Prostate gland (tissue), 2 donors: ENCODE measurements around the gene PTPRJ. TPM values are rescaled to one million over a fixed set of nuclear protein-coding genes. Genes with fewer than 3 reads are reported as not detected.

Source experiments
- DNase-seq: peaks from one replicate; pipeline ENCODE4 v3.0.0-alpha.2; 2019; ENCODE audit warnings: low spot score
- H3K27ac ChIP-seq, 2 donors: fragments of 200-600 bp; sonication (generic); 2 replicates each; pipeline ENCODE4 v1.5.1; 2017 to 2019
- H3K27me3 ChIP-seq: fragments of 200-600 bp; sonication (generic); replicated peaks from 2 replicates; pipeline ENCODE4 v1.5.1; 2019; ENCODE audit not compliant: insufficient read depth
- H3K36me3 ChIP-seq, 2 donors: fragments of 200-600 bp; sonication (generic); 1 replicate in 1 of 2; 2 replicates in 1 of 2; pipeline versions ENCODE4 v1.5.1 to v1.8.1; 2017 to 2019
- H3K4me1 ChIP-seq: fragments of 200-600 bp; sonication (generic); replicated peaks from 2 replicates; pipeline ENCODE4 v1.5.1; 2019
- H3K4me3 ChIP-seq, 2 donors: fragments of 200-600 bp; sonication (generic); 2 replicates each; pipeline ENCODE4 v1.5.1; 2017 to 2019
- H3K9me3 ChIP-seq: fragments of 200-600 bp; sonication (generic); 2 replicates; pipeline ENCODE4 v1.5.1; 2017
- POLR2A ChIP-seq: fragments of 450-650 bp; IDR thresholded peaks from one replicate; pipeline ENCODE4 v1.6.1; 2016; ENCODE audit warnings: antibody characterized with exemption, mild to moderate bottlenecking
- POLR2AphosphoS5 ChIP-seq: sonication (generic); formaldehyde crosslinking; IDR thresholded peaks from one replicate; pipeline ENCODE4 v1.6.1; 2017; ENCODE audit warnings: antibody characterized with exemption
- WGBS: methylation state at CpG from one replicate; pipeline ENCODE4 v1.1.5; 2018; 5-methylcytosine and 5-hydroxymethylcytosine counted together
- intact Hi-C: fragments of 100-400 bp; cut with DNase I; formaldehyde crosslinking; loops from one replicate; pipeline ENCODE4 v1.14.2; 2022
- total RNA-seq, 2 donors: library from RNA; depleted of rRNA; stranded (reverse); fragments of >200 nt; gene quantifications; one replicate each; pipeline ENCODE4 v1.1.0, GENCODE V29; 2016
- TF ChIP-seq, protein P1 (sequence below), 4 experiments: fragments of 200-600 bp in 2 of 4; fragments of 450-650 bp in 2 of 4; sonication (generic) in 2 of 4; IDR thresholded peaks; 1 replicate in 3 of 4; 2 replicates in 1 of 4; pipeline ENCODE4 v1.5.1; 2016 to 2019; ENCODE audit warnings: antibody characterized with exemption in 4 of 4, mild to moderate bottlenecking in 2 of 4, moderate library complexity in 2 of 4

The PTPRJ gene
- total RNA-seq, 2 donors from 2014 or later, result 24.9 to 48.0 TPM

DNA sequence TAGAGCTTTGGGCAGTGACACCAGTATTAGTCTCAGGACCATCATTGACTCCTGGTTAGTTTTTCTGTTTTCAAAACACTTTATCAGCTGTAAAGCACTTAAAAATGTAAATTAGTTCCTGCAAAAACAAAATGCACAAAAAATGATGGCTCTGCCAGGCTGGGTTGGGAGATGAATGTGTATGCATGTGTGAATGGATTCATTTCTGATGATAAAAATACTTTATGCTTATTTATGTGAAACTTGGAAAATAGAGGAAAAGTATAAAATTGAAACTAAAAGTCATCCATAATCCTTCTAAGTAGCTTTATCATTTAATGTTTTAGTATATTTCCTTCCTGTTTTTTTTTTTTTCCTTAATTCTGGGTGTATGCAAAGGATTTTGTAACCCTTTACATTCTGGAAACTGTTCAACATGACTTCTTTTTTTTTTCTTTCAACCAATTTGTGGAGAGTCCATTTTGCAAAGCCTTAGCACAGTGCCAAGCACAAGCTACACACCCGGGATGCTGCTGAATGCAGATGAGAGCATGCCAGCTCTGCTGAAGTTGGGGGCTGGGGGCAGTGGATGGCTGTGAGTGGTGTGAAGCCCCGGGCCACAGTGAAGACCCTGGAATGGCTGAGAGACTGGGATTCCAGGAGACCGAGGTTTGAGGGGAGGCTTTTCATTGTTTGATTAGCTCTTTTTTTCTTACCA, 37.6 kb downstream of the PTPRJ start:
- Histone ChIP-seq H3K27me3 (no peaks in the 10 kb centered on the region), H3K4me1 (peaks cover 4% of the 10 kb centered on the region), H3K9me3 (no peaks in the 10 kb centered on the region), H3K36me3 (no peaks in the 10 kb centered on the region), H3K4me3 (no peak overlapping the region), H3K27ac (no peak overlapping the region)
- TF ChIP-seq POLR2A, result no peak
- no peak for TF ChIP-seq POLR2AphosphoS5
- TF ChIP-seq, protein P1, sequence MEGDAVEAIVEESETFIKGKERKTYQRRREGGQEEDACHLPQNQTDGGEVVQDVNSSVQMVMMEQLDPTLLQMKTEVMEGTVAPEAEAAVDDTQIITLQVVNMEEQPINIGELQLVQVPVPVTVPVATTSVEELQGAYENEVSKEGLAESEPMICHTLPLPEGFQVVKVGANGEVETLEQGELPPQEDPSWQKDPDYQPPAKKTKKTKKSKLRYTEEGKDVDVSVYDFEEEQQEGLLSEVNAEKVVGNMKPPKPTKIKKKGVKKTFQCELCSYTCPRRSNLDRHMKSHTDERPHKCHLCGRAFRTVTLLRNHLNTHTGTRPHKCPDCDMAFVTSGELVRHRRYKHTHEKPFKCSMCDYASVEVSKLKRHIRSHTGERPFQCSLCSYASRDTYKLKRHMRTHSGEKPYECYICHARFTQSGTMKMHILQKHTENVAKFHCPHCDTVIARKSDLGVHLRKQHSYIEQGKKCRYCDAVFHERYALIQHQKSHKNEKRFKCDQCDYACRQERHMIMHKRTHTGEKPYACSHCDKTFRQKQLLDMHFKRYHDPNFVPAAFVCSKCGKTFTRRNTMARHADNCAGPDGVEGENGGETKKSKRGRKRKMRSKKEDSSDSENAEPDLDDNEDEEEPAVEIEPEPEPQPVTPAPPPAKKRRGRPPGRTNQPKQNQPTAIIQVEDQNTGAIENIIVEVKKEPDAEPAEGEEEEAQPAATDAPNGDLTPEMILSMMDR (IDR thresholded peaks at IDR 0.05), result no peak
- intact Hi-C loops, result no loop called here
- WGBS, result 17% methylated on average over 3 of the region's 3 CpGs
- DNase-seq, result no peak

DNA sequence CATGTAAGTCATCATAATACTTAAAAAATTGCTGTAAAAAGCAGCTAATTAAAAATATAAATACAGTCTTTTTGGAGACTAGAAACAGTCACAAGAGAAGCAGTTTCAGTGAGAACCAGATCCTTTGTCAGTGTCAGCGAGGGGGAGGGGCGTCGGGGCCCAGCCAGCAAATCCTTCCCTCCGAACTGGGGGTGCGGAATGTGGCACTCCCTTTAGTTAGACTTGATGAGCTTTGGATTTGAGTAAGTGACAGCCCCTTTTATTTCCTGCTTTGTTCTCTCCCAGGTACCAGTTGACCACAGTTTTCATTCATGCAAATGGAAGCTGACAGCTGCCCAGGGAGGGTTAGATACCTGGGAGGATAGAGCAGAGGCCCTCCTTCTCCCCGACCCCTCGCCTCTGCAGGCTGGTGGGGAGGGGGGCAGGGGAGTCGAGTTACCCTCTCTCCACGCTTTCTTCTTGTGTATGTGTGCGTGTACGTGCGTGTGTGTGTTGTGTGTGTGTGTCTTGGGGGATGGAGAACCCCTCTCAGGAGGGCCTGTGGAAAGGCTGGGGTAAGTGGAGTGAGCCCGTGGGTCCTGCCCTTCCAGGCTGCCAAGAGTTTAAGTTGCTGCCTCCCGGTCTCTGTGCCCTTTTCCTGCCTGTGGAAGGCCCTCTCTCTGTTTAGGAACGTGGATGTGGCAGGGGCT, 38.3 kb downstream of the PTPRJ start:
- H3K27me3 ChIP-seq, result no peaks in the 10 kb centered on the region
- peak overlapping the region; percentile 9 to 12 for H3K27ac ChIP-seq
- no peaks in the 10 kb centered on the region for H3K36me3 ChIP-seq
- H3K4me3 ChIP-seq, result no peak overlapping the region
- DNase-seq, result no peak
- intact Hi-C loops, result no loop called here
- H3K4me1 ChIP-seq, result no peaks in the 10 kb centered on the region
- no peak for TF ChIP-seq POLR2A
- TF ChIP-seq, protein P1 (IDR thresholded peaks at IDR 0.05), result no peak
- no peaks in the 10 kb centered on the region for H3K9me3 ChIP-seq
- WGBS, result 45% methylated on average over 15 of the region's 15 CpGs

DNA sequence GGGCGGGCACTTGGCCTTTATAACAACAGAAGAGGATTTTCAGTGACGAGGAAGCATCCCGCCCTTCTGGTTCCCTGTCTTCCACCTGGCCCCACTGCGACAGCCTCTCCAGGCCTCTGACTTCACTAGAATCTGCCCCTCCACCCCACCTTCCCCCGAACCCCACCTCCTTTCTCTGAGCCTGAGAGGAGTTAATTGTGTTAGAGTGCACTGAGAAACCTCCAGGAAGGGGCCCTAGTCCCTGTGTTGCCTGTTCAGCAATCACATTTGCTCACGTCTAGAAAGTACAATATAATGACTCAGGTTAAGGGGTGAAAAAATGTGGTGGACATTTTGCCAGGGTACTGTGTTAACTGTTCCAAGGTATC, 38.8 kb downstream of the PTPRJ start:
- no peak for TF ChIP-seq POLR2A
- no peak for TF ChIP-seq POLR2AphosphoS5
- TF ChIP-seq, protein P1 (IDR thresholded peaks at IDR 0.05), result no peak

DNA sequence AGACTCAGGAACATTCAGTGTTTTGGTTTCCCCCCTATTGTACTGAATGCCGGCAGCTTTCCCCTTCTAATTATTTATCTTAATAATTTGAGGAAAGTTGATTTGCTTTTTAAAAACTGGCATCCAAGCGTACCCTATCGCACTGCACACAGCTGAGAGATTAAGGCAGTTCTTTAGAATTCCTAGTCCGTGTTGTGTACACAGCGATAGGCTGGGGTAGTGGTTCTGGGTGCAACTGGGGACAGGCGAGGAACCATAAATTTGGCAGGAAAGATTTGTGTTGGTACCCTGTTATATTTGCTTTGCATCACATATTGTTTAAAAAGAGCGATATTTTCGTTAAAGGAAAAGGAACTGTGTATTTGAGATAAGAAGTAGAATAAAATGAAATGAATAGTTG, 39.2 kb downstream of the PTPRJ start:
- no peak for DNase-seq
- H3K27me3 ChIP-seq, result no peaks in the 10 kb centered on the region
- TF ChIP-seq, protein P1 (IDR thresholded peaks at IDR 0.05), result no peak
- TF ChIP-seq POLR2A, result no peak
- no peak for TF ChIP-seq POLR2AphosphoS5
- H3K27ac ChIP-seq, result peak overlapping the region; percentile 9 to 12
- WGBS, result 73% methylated on average over 8 of the region's 8 CpGs
- H3K4me1 ChIP-seq, result no peaks in the 10 kb centered on the region
- intact Hi-C loops, result no loop called here
- no peaks in the 10 kb centered on the region for H3K36me3 ChIP-seq
- no peak overlapping the region for H3K4me3 ChIP-seq
- H3K9me3 ChIP-seq, result no peaks in the 10 kb centered on the region

More for the DNA sequence above, 38.8 kb downstream of the PTPRJ start:
- WGBS, result 28% methylated on average over 6 of the region's 6 CpGs
- DNase-seq, result no peak
- Histone ChIP-seq H3K9me3 (no peaks in the 10 kb centered on the region), H3K36me3 (no peaks in the 10 kb centered on the region), H3K4me3 (no peak overlapping the region), H3K27ac (peak overlapping the region; percentile 9 to 12), H3K27me3 (no peaks in the 10 kb centered on the region), H3K4me1 (no peaks in the 10 kb centered on the region)
- intact Hi-C loops, result no loop called here
